Ishikawa (cell line): ENCODE measurements around the gene MRPS26.
A peak's percentile ranks its signal among the peaks of the same experiment; 100 is the strongest.

ENCODE experiments used
- CEBPB ChIP-seq: IDR thresholded peaks from 2 replicates; pipeline ENCODE4 v1.6.1; 2012
- CREB1 ChIP-seq: IDR thresholded peaks from 2 replicates; pipeline ENCODE4 v1.6.1; 2012; ENCODE audit warnings: low read depth
- EGR1 ChIP-seq: IDR thresholded peaks from 2 replicates; pipeline ENCODE4 v1.6.1; 2012
- EP300 ChIP-seq: IDR thresholded peaks from 2 replicates; pipeline ENCODE4 v1.6.1; 2012; ENCODE audit warnings: borderline replicate concordance
- FOXM1 ChIP-seq: IDR thresholded peaks from 2 replicates; pipeline ENCODE4 v1.6.1; 2012; ENCODE audit warnings: low read depth, borderline replicate concordance
- MAX ChIP-seq: IDR thresholded peaks from 2 replicates; pipeline ENCODE4 v1.6.1; 2012
- NFIC ChIP-seq: IDR thresholded peaks from 2 replicates; pipeline ENCODE4 v1.6.1; 2012
- RAD21 ChIP-seq: IDR thresholded peaks from 2 replicates; pipeline ENCODE4 v1.6.1; 2012; ENCODE audit warnings: low read depth
- REST ChIP-seq: IDR thresholded peaks from 2 replicates; pipeline ENCODE4 v1.6.1; 2012; ENCODE audit warnings: low read depth, mild to moderate bottlenecking
- TAF1 ChIP-seq: IDR thresholded peaks from 2 replicates; pipeline ENCODE4 v1.6.1; 2012; ENCODE audit warnings: low read depth, mild to moderate bottlenecking
- TCF12 ChIP-seq: IDR thresholded peaks from 2 replicates; pipeline ENCODE4 v1.6.1; 2012; ENCODE audit warnings: low read depth
- TEAD4 ChIP-seq: IDR thresholded peaks from 2 replicates; pipeline ENCODE4 v1.6.1; 2012
- USF1 ChIP-seq: IDR thresholded peaks from 2 replicates; pipeline ENCODE4 v1.6.1; 2012
- YY1 ChIP-seq: IDR thresholded peaks from 2 replicates; pipeline ENCODE4 v1.6.1; 2012; ENCODE audit warnings: low read depth
- ZBTB7A ChIP-seq: IDR thresholded peaks from 2 replicates; pipeline ENCODE4 v1.6.1; 2012; ENCODE audit warnings: low read depth

Gene MRPS26

GRCh38 chr20:3077618-3078134, 31.8 kb downstream of the MRPS26 start:
- TF ChIP-seq CEBPB (no peak), MAX (no peak), TAF1 (no peak), RAD21 (no peak), TCF12 (no peak)

- TF ChIP-seq CREB1 (no peak), TCF12 (no peak), REST (no peak), FOXM1 (no peak), TEAD4 (no peak), CEBPB (no peak), EGR1 (no peak), ZBTB7A (no peak), NFIC (no peak), YY1 (no peak), MAX (no peak), TAF1 (no peak)
These were observed 35.1 kb downstream of the MRPS26 start for GRCh38 chr20:3080939-3081388.

- no peak for TF ChIP-seq MAX
- TF ChIP-seq FOXM1: no peak
- TF ChIP-seq USF1: no peak
- TF ChIP-seq TEAD4: no peak
- no peak for TF ChIP-seq YY1
- TF ChIP-seq ZBTB7A: no peak
- no peak for TF ChIP-seq EGR1
- no peak for TF ChIP-seq EP300
- TF ChIP-seq TCF12: no peak
- TF ChIP-seq TAF1: no peak
- no peak for TF ChIP-seq NFIC
- no peak for TF ChIP-seq REST
- no peak for TF ChIP-seq CREB1
- TF ChIP-seq RAD21: no peak
These were observed 35.8 kb downstream of the MRPS26 start for GRCh38 chr20:3081641-3082040.

- TF ChIP-seq EGR1 (no peak), ZBTB7A (0 out of 2 replicates have a peak, but pooled peaks have one; percentile 33)
These were observed 36.6 kb downstream of the MRPS26 start for GRCh38 chr20:3082306-3082951.

- no peak for TF ChIP-seq USF1
- TF ChIP-seq REST: no peak
- TF ChIP-seq TAF1: no peak
- TF ChIP-seq YY1: no peak
- no peak for TF ChIP-seq TCF12
- no peak for TF ChIP-seq FOXM1
- TF ChIP-seq CEBPB: no peak
- TF ChIP-seq TEAD4: no peak
- TF ChIP-seq MAX: no peak
- no peak for TF ChIP-seq RAD21
- TF ChIP-seq NFIC: no peak
- TF ChIP-seq EP300: no peak
These were observed 37.4 kb downstream of the MRPS26 start for GRCh38 chr20:3082955-3083952.
